CD4-positive, alpha-beta T cell (primary cell): ENCODE measurements around the gene HIPK2. TPM values are rescaled to one million over a fixed set of nuclear protein-coding genes. Genes with fewer than 3 reads are reported as not detected.

Experiments used
- ATAC-seq: fragments of 200-7000 bp; cut with Tn5 transposase; one replicate; pipeline ENCODE4 v1.10.0; 2022; ENCODE audit warnings: mild to moderate bottlenecking; ENCODE audit not compliant: poor library complexity
- CTCF ChIA-PET: fragments of 350-600 bp; sonication (Branson Sonifier 250); formaldehyde crosslinking; loops from one replicate; lab custom pipeline; 2021; ENCODE audit warnings: antibody characterized with exemption, inconsistent platforms; lab: Charles Lee
- POLR2A ChIA-PET: fragments of 350-600 bp; sonication (Branson Sonifier 250); formaldehyde crosslinking; loops from one replicate; lab custom pipeline; 2021; ENCODE audit warnings: antibody characterized with exemption, inconsistent platforms; lab: Charles Lee
- DNase-seq, 14 experiments: peaks; one replicate each; pipeline ENCODE4 v3.0.0-alpha.2; 2013 to 2020; ENCODE audit warnings: mixed read lengths in 2 of 14
- H3K27ac ChIP-seq, 2 donors: one replicate each; pipeline versions ENCODE4 v1.5.1 to v1.7.0; 2013; ENCODE audit warnings: low read length in 2 of 2, low read depth in 1 of 2, mild to moderate bottlenecking in 1 of 2
- H3K27me3 ChIP-seq, 2 experiments: 1 replicate in 1 of 2; 2 replicates in 1 of 2; pipeline versions ENCODE4 v1.6.1 to v1.7.0; 2013; ENCODE audit warnings: low read length in 2 of 2, control low read depth in 1 of 2, mild to moderate bottlenecking in 1 of 2, moderate library complexity in 1 of 2; ENCODE audit not compliant: insufficient read depth in 2 of 2, control insufficient read depth in 1 of 2
- H3K36me3 ChIP-seq: one replicate; pipeline ENCODE4 v1.6.1; 2013; ENCODE audit warnings: low read length, control low read depth; ENCODE audit not compliant: insufficient read depth
- H3K4me1 ChIP-seq: one replicate; pipeline ENCODE4 v1.6.1; 2013; ENCODE audit warnings: low read length, control low read depth; ENCODE audit not compliant: insufficient read depth
- H3K4me3 ChIP-seq: one replicate; pipeline ENCODE4 v1.5.1; 2013; ENCODE audit warnings: mild to moderate bottlenecking, low read length, moderate library complexity
- H3K9me3 ChIP-seq, 2 experiments: 1 replicate in 1 of 2; 2 replicates in 1 of 2; pipeline versions ENCODE4 v1.6.1 to v1.7.0; 2013; ENCODE audit warnings: low read length in 2 of 2, mild to moderate bottlenecking in 2 of 2, control low read depth in 1 of 2, moderate library complexity in 1 of 2; ENCODE audit not compliant: control insufficient read depth in 1 of 2, insufficient read depth in 1 of 2
- H3K27ac Mint-ChIP-seq: one replicate; pipeline ENCODE4 v1.8.0; 2020; ENCODE audit warnings: mixed read lengths
- H3K27me3 Mint-ChIP-seq: one replicate; pipeline ENCODE4 v1.8.0; 2021; ENCODE audit warnings: mixed read lengths
- H3K36me3 Mint-ChIP-seq: one replicate; pipeline ENCODE4 v1.8.0; 2021; ENCODE audit warnings: low read depth, mixed read lengths
- H3K4me1 Mint-ChIP-seq: one replicate; pipeline ENCODE4 v1.8.0; 2021; ENCODE audit warnings: low read depth, mixed read lengths
- H3K4me3 Mint-ChIP-seq: one replicate; pipeline ENCODE4 v1.8.0; 2020; ENCODE audit warnings: mild to moderate bottlenecking, mixed read lengths
- H3K9me3 Mint-ChIP-seq: one replicate; pipeline ENCODE4 v1.8.0; 2020; ENCODE audit warnings: mixed read lengths
- intact Hi-C, 2 experiments: fragments of 100-400 bp; cut with DNase I in 1 of 2; cut with micrococcal nuclease in 1 of 2; formaldehyde crosslinking; loops; one replicate each; pipeline versions ENCODE4 v1.15.1 to v1.9.0; 2023 to 2025; cut with DNase I, micrococcal nuclease
- total RNA-seq, 174 experiments: library from RNA in 2 of 174; stranded (reverse) in 2 of 174; gene quantifications; one replicate each; pipeline ENCODE4 v1.2.3 and lab custom pipeline; 2021 to 2026
- TF ChIP-seq, protein P1 (sequence below): fragments of 200-600 bp; IDR thresholded peaks from one replicate; pipeline ENCODE4 v1.8.0; 2022; ENCODE audit warnings: antibody characterized with exemption, mild to moderate bottlenecking

The HIPK2 gene
- total RNA-seq, 2 experiments from 2014 or later: 36.5 to 37.0 TPM

DNA sequence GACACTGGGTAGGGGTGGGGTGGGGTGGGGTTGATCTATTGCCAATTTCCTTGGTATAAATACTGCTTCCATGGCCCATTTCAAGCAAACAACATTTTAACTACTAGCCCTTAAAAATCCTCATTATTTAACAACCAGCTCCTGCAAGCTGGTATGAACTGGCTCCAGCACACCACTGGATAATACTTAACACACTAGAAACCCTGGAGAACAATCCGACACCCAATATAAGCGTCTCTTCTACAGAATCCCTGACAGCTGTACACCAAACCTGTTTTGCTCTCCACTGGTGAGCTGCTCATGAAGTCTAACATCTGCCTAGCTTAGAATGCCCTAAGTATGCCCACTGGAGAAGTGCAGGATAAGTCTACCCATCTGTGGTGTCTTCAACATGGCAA is 116.8 kb downstream of the HIPK2 start:
- Mint-ChIP-seq H3K36me3 (peaks cover 9% of the 10 kb centered on the region), H3K4me3 (no peak overlapping the region), H3K4me1 (peaks cover 59% of the 10 kb centered on the region), H3K9me3 (no peaks in the 10 kb centered on the region), H3K27ac (no peak overlapping the region), H3K27me3 (no peaks in the 10 kb centered on the region)
- no peaks in the 10 kb centered on the region for H3K9me3 ChIP-seq
- no peaks in the 10 kb centered on the region for H3K36me3 ChIP-seq
- intact Hi-C loops: no loop called here
- H3K27ac ChIP-seq: no peak overlapping the region
- peaks cover 8% of the 10 kb centered on the region for H3K4me1 ChIP-seq
- DNase-seq (no peak), ATAC-seq (no peak)
- ChIA-PET POLR2A (no interaction called here), CTCF (no interaction called here)
- no peak overlapping the region for H3K4me3 ChIP-seq
- TF ChIP-seq, protein P1, sequence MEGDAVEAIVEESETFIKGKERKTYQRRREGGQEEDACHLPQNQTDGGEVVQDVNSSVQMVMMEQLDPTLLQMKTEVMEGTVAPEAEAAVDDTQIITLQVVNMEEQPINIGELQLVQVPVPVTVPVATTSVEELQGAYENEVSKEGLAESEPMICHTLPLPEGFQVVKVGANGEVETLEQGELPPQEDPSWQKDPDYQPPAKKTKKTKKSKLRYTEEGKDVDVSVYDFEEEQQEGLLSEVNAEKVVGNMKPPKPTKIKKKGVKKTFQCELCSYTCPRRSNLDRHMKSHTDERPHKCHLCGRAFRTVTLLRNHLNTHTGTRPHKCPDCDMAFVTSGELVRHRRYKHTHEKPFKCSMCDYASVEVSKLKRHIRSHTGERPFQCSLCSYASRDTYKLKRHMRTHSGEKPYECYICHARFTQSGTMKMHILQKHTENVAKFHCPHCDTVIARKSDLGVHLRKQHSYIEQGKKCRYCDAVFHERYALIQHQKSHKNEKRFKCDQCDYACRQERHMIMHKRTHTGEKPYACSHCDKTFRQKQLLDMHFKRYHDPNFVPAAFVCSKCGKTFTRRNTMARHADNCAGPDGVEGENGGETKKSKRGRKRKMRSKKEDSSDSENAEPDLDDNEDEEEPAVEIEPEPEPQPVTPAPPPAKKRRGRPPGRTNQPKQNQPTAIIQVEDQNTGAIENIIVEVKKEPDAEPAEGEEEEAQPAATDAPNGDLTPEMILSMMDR: no peak
- no peaks in the 10 kb centered on the region for H3K27me3 ChIP-seq

DNA sequence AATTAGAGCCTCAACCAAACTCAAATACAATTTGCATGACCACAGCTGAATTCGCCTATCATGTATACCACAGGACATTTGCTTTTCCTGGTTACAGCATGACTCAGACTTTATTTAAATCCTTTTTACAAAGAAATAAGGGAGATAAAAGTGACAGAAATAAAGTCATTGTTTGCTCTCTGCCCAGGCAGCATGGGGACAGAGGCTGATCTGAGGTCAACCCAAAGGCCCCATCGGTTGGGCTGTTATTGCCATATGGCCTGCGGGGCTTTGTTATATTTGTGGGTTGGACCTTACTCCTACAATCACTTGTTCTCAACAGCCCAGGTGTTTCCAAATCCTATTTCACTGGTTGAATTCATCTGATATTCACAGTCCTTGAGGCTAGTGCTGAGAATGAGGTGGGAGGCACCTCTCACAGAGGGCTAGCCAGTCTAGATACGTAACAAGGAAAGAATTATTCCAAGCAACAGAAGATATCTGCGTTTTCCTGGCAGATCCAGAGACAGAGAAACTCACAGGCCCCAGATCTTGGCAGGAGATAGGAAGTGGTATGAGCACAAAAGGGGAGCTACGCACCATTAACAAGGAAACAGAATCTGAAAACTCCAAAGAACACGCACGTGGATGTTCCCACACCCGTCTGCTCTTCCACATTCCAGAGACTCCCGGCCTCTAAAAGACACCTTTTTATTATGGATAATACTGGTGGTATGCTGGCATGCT is 117.3 kb downstream of the HIPK2 start:
- peak overlapping the region; percentile 25 for H3K27ac Mint-ChIP-seq
- no peak overlapping the region for H3K4me3 ChIP-seq
- intact Hi-C loops: no loop called here
- no peaks in the 10 kb centered on the region for H3K9me3 ChIP-seq
- H3K9me3 Mint-ChIP-seq: no peaks in the 10 kb centered on the region
- no peaks in the 10 kb centered on the region for H3K27me3 ChIP-seq
- H3K4me1 ChIP-seq: peaks cover 8% of the 10 kb centered on the region
- H3K27ac ChIP-seq: no peak overlapping the region
- H3K27me3 Mint-ChIP-seq: no peaks in the 10 kb centered on the region
- no peaks in the 10 kb centered on the region for H3K36me3 ChIP-seq
- ATAC-seq (no peak), DNase-seq (no peak)
- ChIA-PET CTCF (interaction anchor here (1.0 to 1.8 kb wide), 2 partner anchors 10 to 14 kb away, joined by 3 to 7 read pairs; no protein-coding TSS in a partner anchor), POLR2A (interaction anchor here (1.1 kb wide), 1 partner anchor 268 kb away, joined by 3 read pairs; no protein-coding TSS in a partner anchor)
- TF ChIP-seq, protein P1: no peak
- H3K4me1 Mint-ChIP-seq: peaks cover 64% of the 10 kb centered on the region
- H3K36me3 Mint-ChIP-seq: peaks cover 9% of the 10 kb centered on the region
- no peak overlapping the region for H3K4me3 Mint-ChIP-seq

DNA sequence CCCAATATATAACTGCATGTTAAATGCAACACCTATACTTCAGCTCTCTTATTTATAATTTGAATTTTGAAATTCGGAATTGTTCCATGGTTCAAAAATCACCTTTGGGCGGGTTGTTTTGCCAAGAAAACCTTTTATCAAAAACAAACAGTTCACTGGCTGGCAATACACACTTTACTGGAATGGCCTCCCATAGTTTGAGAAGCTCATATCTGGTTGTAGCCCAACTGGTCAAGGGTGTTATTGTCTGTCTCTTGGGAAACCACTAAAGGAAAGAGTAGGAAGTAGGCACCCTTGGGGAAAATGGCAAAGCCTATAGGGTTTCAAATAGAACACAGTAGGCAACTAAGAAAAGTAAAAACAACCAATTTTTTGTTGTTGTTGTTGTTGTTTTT is 117.9 kb downstream of the HIPK2 start:
- ChIA-PET CTCF (interaction anchor here (1.0 to 1.8 kb wide), 2 partner anchors 11 to 14 kb away, joined by 3 to 7 read pairs; no protein-coding TSS in a partner anchor), POLR2A (interaction anchor here (1.1 to 1.4 kb wide), 2 partner anchors 11 to 268 kb away, joined by 3 read pairs; no protein-coding TSS in a partner anchor)
- no peak for ATAC-seq
- H3K9me3 ChIP-seq: no peaks in the 10 kb centered on the region
- Mint-ChIP-seq H3K27ac (peak overlapping the region; percentile 15), H3K4me3 (no peak overlapping the region), H3K27me3 (no peaks in the 10 kb centered on the region), H3K4me1 (peaks cover 70% of the 10 kb centered on the region), H3K36me3 (peaks cover 9% of the 10 kb centered on the region), H3K9me3 (no peaks in the 10 kb centered on the region)
- H3K4me3 ChIP-seq: no peak overlapping the region
- no peaks in the 10 kb centered on the region for H3K27me3 ChIP-seq
- H3K4me1 ChIP-seq: peaks cover 8% of the 10 kb centered on the region
- H3K27ac ChIP-seq: no peak overlapping the region
- intact Hi-C loops: no loop called here
- no peak for DNase-seq
- TF ChIP-seq, protein P1: no peak
- H3K36me3 ChIP-seq: no peaks in the 10 kb centered on the region
